SU-DHL-6 (cell line): ENCODE data around the gene DRC7.

Experiments
- H2AFZ ChIP-seq: fragments of 200-600 bp; sonication (generic); 2 replicates; pipeline ENCODE4 v1.6.1; 2014; ENCODE audit warnings: low read depth, mild to moderate bottlenecking, moderate library complexity, mixed read lengths, antibody characterized with exemption, low read length; ENCODE audit not compliant: severe bottlenecking
- H3F3A ChIP-seq: fragments of 200-600 bp; shearing (Covaris generic); 2 replicates; pipeline ENCODE4 v1.6.0; 2016; ENCODE audit warnings: antibody characterized with exemption, mild to moderate bottlenecking; ENCODE audit not compliant: insufficient read depth
- H3K27ac ChIP-seq: fragments of 200-600 bp; sonication (generic); 2 replicates; pipeline ENCODE4 v1.5.1; 2016; ENCODE audit warnings: low read depth, mild to moderate bottlenecking, low read length, moderate library complexity, mixed read lengths
- H3K27me3 ChIP-seq: fragments of 200-600 bp; sonication (generic), shearing (Covaris generic); 2 replicates; pipeline ENCODE4 v1.6.0; 2014; ENCODE audit warnings: mild to moderate bottlenecking, low read length
- H3K36me3 ChIP-seq: fragments of 200-600 bp; sonication (generic); 2 replicates; pipeline ENCODE4 v1.6.1; 2014; ENCODE audit warnings: mild to moderate bottlenecking, low read length, mixed read lengths
- H3K4me2 ChIP-seq: fragments of 300-600, 200-600 bp; shearing (Covaris generic), sonication (generic); 2 replicates; pipeline ENCODE4 v1.6.0; 2014; ENCODE audit warnings: low read length, low read depth, mild to moderate bottlenecking; ENCODE audit not compliant: poor library complexity, severe bottlenecking
- H3K4me3 ChIP-seq: fragments of 200-600 bp; sonication (generic); 2 replicates; pipeline ENCODE4 v1.5.1; 2014; ENCODE audit warnings: antibody characterized with exemption, low read length, mild to moderate bottlenecking, mixed read lengths; ENCODE audit not compliant: insufficient read depth, poor library complexity, severe bottlenecking
- H3K79me2 ChIP-seq: fragments of 200-600 bp; sonication (generic); 2 replicates; pipeline ENCODE4 v1.6.1; 2014; ENCODE audit warnings: mild to moderate bottlenecking, low read length, moderate library complexity; ENCODE audit not compliant: insufficient read depth
- H3K9ac ChIP-seq: fragments of 200-600 bp; sonication (generic); 2 replicates; pipeline ENCODE4 v1.7.0; 2014; ENCODE audit warnings: mild to moderate bottlenecking, low read length
- H3K9me2 ChIP-seq: fragments of 200-600 bp; sonication (generic); replicated peaks from 2 replicates; pipeline ENCODE4 v1.6.1; 2014; ENCODE audit warnings: low read length; ENCODE audit not compliant: insufficient read depth
- H3K9me3 ChIP-seq: fragments of 200-600 bp; sonication (generic); 2 replicates; pipeline ENCODE4 v1.6.1; 2014; ENCODE audit warnings: low read length, mixed read lengths; ENCODE audit not compliant: insufficient read depth
- H4K20me1 ChIP-seq: fragments of 200-600 bp; sonication (generic); 2 replicates; pipeline ENCODE4 v1.6.1; 2014; ENCODE audit warnings: low read depth, mild to moderate bottlenecking, antibody characterized with exemption, low read length, moderate library complexity, mixed read lengths
- EZH2phosphoT487 ChIP-seq: fragments of 200-600 bp; sonication (generic), shearing (Covaris generic); conservative IDR thresholded peaks from 2 replicates; pipeline ENCODE4 v1.6.1; 2018; ENCODE audit warnings: mild to moderate bottlenecking, antibody characterized with exemption, low read length, moderate library complexity, mixed read lengths
- TF ChIP-seq, protein P1 (sequence below): fragments of 200-600 bp; sonication (generic); IDR thresholded peaks from one replicate; pipeline ENCODE4 v1.5.1; 2017; ENCODE audit warnings: antibody characterized with exemption, mild to moderate bottlenecking, low read length, moderate library complexity; ENCODE audit not compliant: insufficient read depth, poor library complexity, severe bottlenecking

The DRC7 gene

DNA sequence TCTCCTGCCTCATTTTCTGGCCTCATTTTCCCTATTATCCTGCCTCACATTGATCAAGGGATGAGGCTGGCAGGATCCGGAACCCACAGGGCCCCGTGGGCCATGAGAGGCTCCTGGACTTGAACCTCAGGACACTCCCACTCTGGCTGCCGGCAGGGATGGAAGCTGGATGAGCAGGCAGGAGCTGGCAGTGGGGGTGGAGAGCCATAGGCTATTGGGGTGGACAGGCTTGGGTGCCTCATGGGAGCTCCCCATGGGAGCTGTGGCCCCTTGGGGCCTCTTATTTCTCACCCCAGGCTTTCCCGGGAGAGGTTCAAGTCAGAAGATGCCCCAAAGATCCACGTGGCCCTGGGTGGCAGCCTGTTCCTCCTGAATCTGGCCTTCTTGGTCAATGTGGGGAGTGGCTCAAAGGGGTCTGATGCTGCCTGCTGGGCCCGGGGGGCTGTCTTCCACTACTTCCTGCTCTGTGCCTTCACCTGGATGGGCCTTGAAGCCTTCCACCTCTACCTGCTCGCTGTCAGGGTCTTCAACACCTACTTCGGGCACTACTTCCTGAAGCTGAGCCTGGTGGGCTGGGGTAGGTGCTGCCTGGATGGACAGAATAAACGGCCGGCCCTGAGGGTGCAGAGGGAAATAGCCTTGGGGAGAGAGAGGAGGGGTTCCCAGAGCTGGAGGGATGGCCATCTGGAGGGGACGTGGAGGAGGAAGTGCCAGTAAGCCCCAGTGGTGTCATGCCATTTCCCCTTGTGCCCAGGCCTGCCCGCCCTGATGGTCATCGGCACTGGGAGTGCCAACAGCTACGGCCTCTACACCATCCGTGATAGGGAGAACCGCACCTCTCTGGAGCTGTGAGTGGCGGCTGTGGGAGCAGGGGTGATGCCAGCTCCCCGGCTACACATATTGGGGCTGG lies 10.7 kb upstream of the DRC7 start:
- no peak overlapping the region for H3K9ac ChIP-seq

DNA sequence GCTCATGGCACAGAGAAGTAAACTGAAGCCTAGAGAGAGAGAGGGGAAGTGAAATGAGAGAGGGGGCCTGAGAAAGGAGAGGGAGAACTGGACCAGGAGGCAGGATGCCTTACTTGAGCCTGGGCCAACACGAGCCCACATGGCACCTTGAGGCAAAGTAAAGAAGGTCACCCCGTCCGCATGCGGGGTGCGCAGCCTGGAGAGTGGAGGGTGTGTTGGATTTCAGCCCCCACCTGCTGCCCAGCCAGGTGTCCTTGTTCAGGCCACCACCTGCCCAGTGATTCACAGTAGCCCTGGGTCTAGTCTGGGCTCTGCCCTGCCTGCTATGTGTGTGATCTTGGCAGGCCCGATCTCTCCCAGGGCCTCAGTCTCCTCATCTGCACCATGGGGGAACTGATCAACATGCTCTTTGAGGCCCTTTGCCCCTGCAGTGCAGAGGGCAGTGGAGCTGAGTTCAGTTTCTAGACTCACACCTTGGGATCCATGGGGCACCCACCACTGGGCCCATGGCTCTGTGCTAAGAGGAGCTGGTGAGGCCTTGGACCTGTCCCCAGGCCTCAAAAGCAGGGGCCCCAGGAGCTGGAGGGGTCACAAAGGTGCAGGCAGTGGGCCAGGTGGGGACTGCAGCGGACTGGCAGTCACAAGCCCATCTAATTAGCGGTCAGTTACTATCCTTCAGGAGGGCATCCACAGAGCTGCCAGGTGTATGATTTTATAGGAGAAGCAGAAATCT lies 9.8 kb upstream of the DRC7 start:
- no peak overlapping the region for H3K27ac ChIP-seq
- TF ChIP-seq, protein P1, sequence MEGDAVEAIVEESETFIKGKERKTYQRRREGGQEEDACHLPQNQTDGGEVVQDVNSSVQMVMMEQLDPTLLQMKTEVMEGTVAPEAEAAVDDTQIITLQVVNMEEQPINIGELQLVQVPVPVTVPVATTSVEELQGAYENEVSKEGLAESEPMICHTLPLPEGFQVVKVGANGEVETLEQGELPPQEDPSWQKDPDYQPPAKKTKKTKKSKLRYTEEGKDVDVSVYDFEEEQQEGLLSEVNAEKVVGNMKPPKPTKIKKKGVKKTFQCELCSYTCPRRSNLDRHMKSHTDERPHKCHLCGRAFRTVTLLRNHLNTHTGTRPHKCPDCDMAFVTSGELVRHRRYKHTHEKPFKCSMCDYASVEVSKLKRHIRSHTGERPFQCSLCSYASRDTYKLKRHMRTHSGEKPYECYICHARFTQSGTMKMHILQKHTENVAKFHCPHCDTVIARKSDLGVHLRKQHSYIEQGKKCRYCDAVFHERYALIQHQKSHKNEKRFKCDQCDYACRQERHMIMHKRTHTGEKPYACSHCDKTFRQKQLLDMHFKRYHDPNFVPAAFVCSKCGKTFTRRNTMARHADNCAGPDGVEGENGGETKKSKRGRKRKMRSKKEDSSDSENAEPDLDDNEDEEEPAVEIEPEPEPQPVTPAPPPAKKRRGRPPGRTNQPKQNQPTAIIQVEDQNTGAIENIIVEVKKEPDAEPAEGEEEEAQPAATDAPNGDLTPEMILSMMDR, result no peak
- no peak for TF ChIP-seq EZH2phosphoT487
- no peak overlapping the region for H3K9ac ChIP-seq
- H3F3A ChIP-seq, result no peaks in the 10 kb centered on the region
- H3K9me2 ChIP-seq, result no peaks in the 10 kb centered on the region
- no peak overlapping the region for H3K4me3 ChIP-seq
- H2AFZ ChIP-seq, result no peak overlapping the region
- H3K4me2 ChIP-seq, result no peak overlapping the region
- no peaks in the 10 kb centered on the region for H3K27me3 ChIP-seq
- H4K20me1 ChIP-seq, result no peaks in the 10 kb centered on the region
- no peaks in the 10 kb centered on the region for H3K9me3 ChIP-seq
- H3K36me3 ChIP-seq, result no peaks in the 10 kb centered on the region
- no peaks in the 10 kb centered on the region for H3K79me2 ChIP-seq

More for the DNA sequence above, 10.7 kb upstream of the DRC7 start:
- Histone ChIP-seq H3K27me3 (no peaks in the 10 kb centered on the region), H2AFZ (no peak overlapping the region), H4K20me1 (no peaks in the 10 kb centered on the region), H3K27ac (no peak overlapping the region), H3K9me3 (no peaks in the 10 kb centered on the region), H3K4me2 (no peak overlapping the region), H3K36me3 (no peaks in the 10 kb centered on the region), H3F3A (no peaks in the 10 kb centered on the region), H3K9me2 (no peaks in the 10 kb centered on the region), H3K4me3 (no peak overlapping the region), H3K79me2 (no peaks in the 10 kb centered on the region)
- TF ChIP-seq EZH2phosphoT487, result no peak
- TF ChIP-seq, protein P1, result no peak

DNA sequence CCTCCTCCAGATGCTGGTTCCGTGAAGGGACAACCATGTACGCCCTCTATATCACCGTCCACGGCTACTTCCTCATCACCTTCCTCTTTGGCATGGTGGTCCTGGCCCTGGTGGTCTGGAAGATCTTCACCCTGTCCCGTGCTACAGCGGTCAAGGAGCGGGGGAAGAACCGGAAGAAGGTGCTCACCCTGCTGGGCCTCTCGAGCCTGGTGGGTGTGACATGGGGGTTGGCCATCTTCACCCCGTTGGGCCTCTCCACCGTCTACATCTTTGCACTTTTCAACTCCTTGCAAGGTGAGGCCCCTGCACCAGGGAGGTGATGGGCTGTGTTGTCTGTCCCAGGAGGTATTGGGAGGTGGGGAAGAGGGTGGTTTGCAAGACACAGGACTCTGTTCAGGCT lies 9.0 kb upstream of the DRC7 start:
- Histone ChIP-seq H3K4me2 (no peak overlapping the region), H3K9ac (no peak overlapping the region), H2AFZ (no peak overlapping the region), H3K9me2 (no peaks in the 10 kb centered on the region), H4K20me1 (no peaks in the 10 kb centered on the region), H3K27ac (no peak overlapping the region), H3K27me3 (no peaks in the 10 kb centered on the region), H3K9me3 (no peaks in the 10 kb centered on the region), H3K36me3 (no peaks in the 10 kb centered on the region), H3F3A (no peaks in the 10 kb centered on the region), H3K4me3 (no peak overlapping the region), H3K79me2 (no peaks in the 10 kb centered on the region)
- TF ChIP-seq, protein P1, result no peak
- TF ChIP-seq EZH2phosphoT487, result no peak
